RWPE2 (cell line): ENCODE measurements around the gene CATSPER3.

Experiments used
- ATAC-seq: fragments of 200-7000 bp; cut with Tn5 transposase; 3 replicates; pipeline ENCODE4 v1.9.1; 2021; ENCODE audit warnings: low read depth
- DNase-seq: peaks from one replicate; pipeline ENCODE4 v3.0.0-alpha.2; 2020; ENCODE audit warnings: low spot score
- H3K27ac ChIP-seq: fragments of 450-650 bp; 2 replicates; pipeline ENCODE4 v1.5.1; 2017; ENCODE audit warnings: mild to moderate bottlenecking; ENCODE audit not compliant: poor library complexity, severe bottlenecking
- H3K27me3 ChIP-seq: fragments of 250-450 bp; sonication (Bioruptor Pico); 2 replicates; pipeline ENCODE4 v1.5.1; 2021; ENCODE audit warnings: mild to moderate bottlenecking, moderate library complexity; ENCODE audit not compliant: insufficient read depth, poor library complexity, severe bottlenecking
- H3K36me3 ChIP-seq: fragments of 250-450 bp; sonication (Bioruptor Pico); 2 replicates; pipeline ENCODE4 v1.5.1; 2020; ENCODE audit warnings: low read depth, mild to moderate bottlenecking, moderate library complexity
- H3K4me1 ChIP-seq: fragments of 250-450 bp; sonication (Bioruptor Pico); 2 replicates; pipeline ENCODE4 v1.5.1; 2021; ENCODE audit warnings: mild to moderate bottlenecking, moderate library complexity; ENCODE audit not compliant: insufficient read depth, poor library complexity, severe bottlenecking
- H3K4me3 ChIP-seq: fragments of 250-450 bp; sonication (Bioruptor Pico); 2 replicates; pipeline ENCODE4 v1.5.1; 2021; ENCODE audit warnings: mild to moderate bottlenecking, moderate library complexity; ENCODE audit not compliant: severe bottlenecking
- H3K9me3 ChIP-seq: fragments of 250-450 bp; sonication (Bioruptor Pico); 2 replicates; pipeline ENCODE4 v1.5.1; 2021; ENCODE audit warnings: mild to moderate bottlenecking, moderate library complexity; ENCODE audit not compliant: severe bottlenecking
- TF ChIP-seq, protein P1 (sequence below): fragments of 450-650 bp; IDR thresholded peaks from one replicate; pipeline ENCODE4 v1.5.1; 2017; ENCODE audit warnings: mild to moderate bottlenecking, moderate library complexity; ENCODE audit not compliant: poor library complexity, severe bottlenecking

The CATSPER3 gene

DNA sequence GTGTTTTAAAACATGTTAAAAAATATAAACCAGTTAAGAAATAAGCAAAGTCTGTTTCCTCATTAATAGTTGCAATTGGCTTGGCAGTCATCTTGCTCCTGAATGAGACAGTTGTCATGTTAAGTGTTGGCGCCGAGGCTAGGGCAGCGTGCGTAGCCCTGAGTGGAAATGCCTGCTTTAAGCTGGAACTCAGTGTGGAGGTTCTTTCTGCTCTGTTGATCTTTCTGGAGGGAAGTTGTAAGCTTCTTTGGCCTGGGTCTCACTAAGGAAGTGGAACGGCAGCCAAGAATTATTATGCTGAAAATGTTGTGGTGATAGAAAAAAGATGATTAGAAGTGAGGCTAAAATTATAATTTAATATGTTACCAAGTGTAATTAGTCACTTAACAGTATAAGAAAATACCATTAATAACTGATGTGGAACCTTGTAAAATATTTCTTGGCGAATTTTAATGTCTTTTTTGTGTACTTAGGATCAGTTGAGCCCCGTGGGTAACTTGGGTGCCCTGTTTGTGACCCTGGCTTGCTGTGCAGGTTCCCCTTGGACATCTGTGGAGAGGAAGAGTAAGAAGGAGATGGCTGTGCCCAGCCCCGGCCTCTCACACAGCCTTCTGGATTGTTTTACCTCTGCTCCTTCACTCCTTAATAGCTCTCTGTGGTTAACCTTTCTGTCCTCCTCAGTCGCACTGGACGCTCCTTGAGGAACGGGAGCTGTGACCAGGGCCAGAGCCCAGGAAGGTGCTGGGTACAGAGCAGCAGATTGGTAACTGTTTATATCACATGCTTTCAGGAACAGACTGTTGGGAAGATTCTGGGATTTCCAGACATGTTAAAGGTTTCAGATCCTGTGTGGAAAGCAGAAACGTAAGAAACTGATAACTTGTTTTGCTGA, 31.8 kb upstream of the CATSPER3 start:
- no peaks in the 10 kb centered on the region for H3K4me1 ChIP-seq
- no peak overlapping the region for H3K4me3 ChIP-seq
- TF ChIP-seq, protein P1, sequence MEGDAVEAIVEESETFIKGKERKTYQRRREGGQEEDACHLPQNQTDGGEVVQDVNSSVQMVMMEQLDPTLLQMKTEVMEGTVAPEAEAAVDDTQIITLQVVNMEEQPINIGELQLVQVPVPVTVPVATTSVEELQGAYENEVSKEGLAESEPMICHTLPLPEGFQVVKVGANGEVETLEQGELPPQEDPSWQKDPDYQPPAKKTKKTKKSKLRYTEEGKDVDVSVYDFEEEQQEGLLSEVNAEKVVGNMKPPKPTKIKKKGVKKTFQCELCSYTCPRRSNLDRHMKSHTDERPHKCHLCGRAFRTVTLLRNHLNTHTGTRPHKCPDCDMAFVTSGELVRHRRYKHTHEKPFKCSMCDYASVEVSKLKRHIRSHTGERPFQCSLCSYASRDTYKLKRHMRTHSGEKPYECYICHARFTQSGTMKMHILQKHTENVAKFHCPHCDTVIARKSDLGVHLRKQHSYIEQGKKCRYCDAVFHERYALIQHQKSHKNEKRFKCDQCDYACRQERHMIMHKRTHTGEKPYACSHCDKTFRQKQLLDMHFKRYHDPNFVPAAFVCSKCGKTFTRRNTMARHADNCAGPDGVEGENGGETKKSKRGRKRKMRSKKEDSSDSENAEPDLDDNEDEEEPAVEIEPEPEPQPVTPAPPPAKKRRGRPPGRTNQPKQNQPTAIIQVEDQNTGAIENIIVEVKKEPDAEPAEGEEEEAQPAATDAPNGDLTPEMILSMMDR, result no peak

DNA sequence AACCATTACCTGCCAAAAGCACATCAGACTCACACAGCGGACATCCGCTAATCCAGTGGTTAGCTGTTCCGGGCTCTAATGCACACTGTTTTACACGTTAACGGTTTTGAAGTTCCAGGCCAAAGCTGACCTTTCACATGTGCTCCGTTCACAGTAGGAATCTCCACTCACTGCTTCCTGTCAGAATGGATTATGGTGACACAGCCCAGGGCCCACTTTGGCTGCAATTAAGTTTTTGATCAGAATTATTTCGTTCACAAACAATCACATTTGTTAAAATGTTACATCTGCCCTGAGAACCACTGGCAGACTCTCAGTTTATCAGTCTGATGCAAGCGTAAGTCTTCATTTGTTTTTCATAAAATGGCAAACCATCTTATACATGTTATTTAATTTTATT, 30.2 kb upstream of the CATSPER3 start:
- no peak overlapping the region for H3K27ac ChIP-seq
- no peaks in the 10 kb centered on the region for H3K4me1 ChIP-seq
- H3K9me3 ChIP-seq, result no peaks in the 10 kb centered on the region
- no peaks in the 10 kb centered on the region for H3K27me3 ChIP-seq
- ATAC-seq (no peak), DNase-seq (no peak)
- peaks cover 11% of the 10 kb centered on the region for H3K36me3 ChIP-seq
- TF ChIP-seq, protein P1, result no peak
- no peak overlapping the region for H3K4me3 ChIP-seq

More for the DNA sequence above, 31.8 kb upstream of the CATSPER3 start:
- DNase-seq, result no peak
- Histone ChIP-seq H3K27ac (no peak overlapping the region), H3K9me3 (no peaks in the 10 kb centered on the region), H3K27me3 (no peaks in the 10 kb centered on the region), H3K36me3 (peaks cover 19% of the 10 kb centered on the region)
- no peak for ATAC-seq

DNA sequence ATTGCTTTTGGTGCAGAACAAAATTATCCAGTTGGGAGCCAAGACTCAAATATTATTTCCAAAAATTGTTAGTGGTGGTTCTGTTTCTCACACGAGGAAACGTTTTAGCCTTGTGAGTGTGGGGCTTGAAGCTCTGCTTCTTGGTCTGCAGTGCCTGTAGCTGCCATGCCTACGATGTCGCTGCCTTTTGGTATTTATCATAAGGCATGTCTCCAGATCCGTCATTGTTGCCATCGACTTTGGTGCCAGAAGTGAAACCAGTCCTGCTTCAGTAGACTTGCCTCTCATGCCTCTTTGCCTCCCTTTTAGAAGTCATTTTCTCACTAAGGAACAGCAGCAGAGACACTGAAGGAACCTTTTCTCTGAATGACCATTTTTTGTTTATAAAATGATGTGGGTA, 29.7 kb upstream of the CATSPER3 start:
- Histone ChIP-seq H3K4me1 (no peaks in the 10 kb centered on the region), H3K27me3 (no peaks in the 10 kb centered on the region), H3K4me3 (no peak overlapping the region), H3K27ac (no peak overlapping the region), H3K9me3 (no peaks in the 10 kb centered on the region), H3K36me3 (peaks cover 11% of the 10 kb centered on the region)
- TF ChIP-seq, protein P1, result no peak
- DNase-seq (no peak), ATAC-seq (no peak)

DNA sequence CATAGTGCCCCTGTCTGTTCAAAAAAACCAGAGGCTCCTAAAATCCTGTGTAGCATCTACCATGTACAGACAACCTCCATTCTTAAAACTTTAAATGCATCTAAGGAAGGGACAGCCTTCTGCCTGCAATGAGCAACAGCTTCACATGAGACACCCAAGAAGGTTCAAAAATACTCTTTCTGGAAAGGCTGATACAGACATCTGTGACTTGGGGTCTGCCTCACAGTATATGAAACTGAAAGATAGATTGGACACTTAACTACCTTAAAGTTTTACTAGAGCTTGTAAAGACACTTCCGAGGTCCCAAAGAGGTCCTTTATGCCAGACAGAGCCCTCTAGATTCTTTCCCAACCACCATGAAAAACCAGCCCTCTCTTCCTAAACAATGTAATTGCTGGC, 28.2 kb upstream of the CATSPER3 start:
- no peak for ATAC-seq

DNA sequence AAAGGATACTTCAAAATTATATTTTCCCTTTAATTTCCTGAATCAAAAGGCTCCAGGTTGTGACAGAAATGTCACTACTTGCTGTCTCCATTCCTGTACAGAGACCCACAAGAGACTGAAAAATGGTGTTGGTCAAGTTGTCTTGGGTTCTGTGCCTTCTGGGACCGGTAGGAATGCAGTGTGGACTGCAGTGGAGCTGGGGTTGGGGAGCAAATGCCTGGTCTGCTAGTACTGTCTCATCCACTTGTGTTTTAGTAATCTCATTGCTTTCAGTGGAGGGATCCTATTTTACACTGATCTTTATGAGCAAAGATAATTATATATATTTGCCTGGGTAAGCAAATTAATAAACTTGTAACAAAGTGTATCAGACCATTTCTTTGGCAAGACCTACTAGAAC, 24.2 kb upstream of the CATSPER3 start:
- H3K4me3 ChIP-seq, result no peak overlapping the region
- H3K4me1 ChIP-seq, result no peaks in the 10 kb centered on the region
- TF ChIP-seq, protein P1, result no peak
- no peaks in the 10 kb centered on the region for H3K27me3 ChIP-seq
- H3K9me3 ChIP-seq, result no peaks in the 10 kb centered on the region
- DNase-seq (no peak), ATAC-seq (no peak)
- H3K36me3 ChIP-seq, result no peaks in the 10 kb centered on the region
- no peak overlapping the region for H3K27ac ChIP-seq

More for the DNA sequence above, 28.2 kb upstream of the CATSPER3 start:
- no peaks in the 10 kb centered on the region for H3K9me3 ChIP-seq
- no peak overlapping the region for H3K4me3 ChIP-seq
- peaks cover 11% of the 10 kb centered on the region for H3K36me3 ChIP-seq
- TF ChIP-seq, protein P1, result no peak
- H3K27me3 ChIP-seq, result no peaks in the 10 kb centered on the region
- H3K4me1 ChIP-seq, result no peaks in the 10 kb centered on the region
- DNase-seq, result no peak
- no peak overlapping the region for H3K27ac ChIP-seq
